GM12874 (cell line): ENCODE results near the gene SLC38A8.

ENCODE experiments used
- CTCF ChIP-seq: IDR thresholded peaks from 2 replicates; pipeline ENCODE4 v1.5.1; 2011; ENCODE audit warnings: low read depth, mild to moderate bottlenecking, control low read depth, low read length, moderate library complexity; ENCODE audit not compliant: insufficient read depth

Gene SLC38A8

GRCh38 chr16:83966153-83966696 lies 76.4 kb downstream of the SLC38A8 start:
- no peak for TF ChIP-seq CTCF

GRCh38 chr16:83965444-83966152 lies 77.0 kb downstream of the SLC38A8 start:
- no peak for TF ChIP-seq CTCF

- TF ChIP-seq CTCF, result no peak
Observed at GRCh38 chr16:83964684-83965443, 77.7 kb downstream of the SLC38A8 start.

- TF ChIP-seq CTCF, result no peak
Observed at GRCh38 chr16:83963277-83964119, 79.1 kb downstream of the SLC38A8 start.

- no peak for TF ChIP-seq CTCF
Observed at GRCh38 chr16:83961591-83961990, 81.0 kb downstream of the SLC38A8 start.

GRCh38 chr16:83960521-83961249 lies 81.9 kb downstream of the SLC38A8 start:
- no peak for TF ChIP-seq CTCF
